ENCODE measurements around the gene XKR8. TPM values are rescaled to one million over a fixed set of nuclear protein-coding genes. Genes with fewer than 3 reads are reported as not detected.

Gene XKR8
- total RNA-seq, 2 experiments from 2014 or later = 5.2 to 6.6 TPM

DNA sequence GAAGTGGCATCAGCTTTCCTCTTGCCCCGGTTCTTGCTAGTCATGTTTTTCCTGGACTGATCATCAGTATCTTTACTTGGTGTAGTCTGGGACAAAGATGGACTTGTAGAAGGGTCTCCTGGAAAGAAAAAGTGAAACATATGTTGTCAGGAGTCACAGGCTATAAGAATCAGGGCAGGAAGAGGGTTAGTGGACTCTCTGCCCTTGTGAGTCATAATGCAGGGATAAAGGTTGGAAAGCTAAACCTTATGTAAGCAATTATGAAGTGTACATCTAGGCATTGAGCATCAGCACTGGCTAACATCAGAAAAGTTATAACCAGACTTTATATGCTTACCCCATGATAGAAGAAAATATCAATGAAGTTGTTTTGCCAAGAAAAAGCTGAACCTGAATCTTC lies 51.2 kb downstream of the XKR8 start:
- no peaks in the 10 kb centered on the region for H3K9me3 Mint-ChIP-seq (ENCODE audit: low read depth)
- H3K27ac Mint-ChIP-seq = no peak overlapping the region
- H3K4me1 Mint-ChIP-seq = no peaks in the 10 kb centered on the region
- no peak overlapping the region for H3K4me3 Mint-ChIP-seq
- CTCF ChIA-PET = no interaction called here
- DNase-seq (no peak), ATAC-seq (no peak)
- H3K36me3 Mint-ChIP-seq = peaks cover 32% of the 10 kb centered on the region
- H3K27me3 Mint-ChIP-seq = no peaks in the 10 kb centered on the region

Other genes with a start within 250 kb of the XKR8 start
- gene FAM76A, start 234.0 kb upstream of the XKR8 start, total RNA-seq = 10 to 100 TPM; 11.8 to 13.2 TPM
- 10 to 100 TPM; 20.4 to 29.5 TPM for gene STX12, start 186.8 kb upstream of the XKR8 start, total RNA-seq
- gene PPP1R8, start 129.2 kb upstream of the XKR8 start, total RNA-seq = 10 to 100 TPM; 57.4 to 68.7 TPM
- gene THEMIS2, start 87.4 kb upstream of the XKR8 start, total RNA-seq = 10 to 100 TPM; 23.4 to 30.7 TPM
- gene RPA2, start 45.4 kb upstream of the XKR8 start, total RNA-seq = 10 to 100 TPM; 63.0 to 72.1 TPM
- 1 to 10 TPM in 1 of 2 experiments, under 1 TPM in 1; 0.40 to 1.4 TPM for gene SMPDL3B, start 25.0 kb upstream of the XKR8 start, total RNA-seq
- 10 to 100 TPM; 33.2 to 33.4 TPM for gene EYA3, start 128.6 kb downstream of the XKR8 start, total RNA-seq
- gene PTAFR, start 216.7 kb downstream of the XKR8 start, total RNA-seq = under 1 TPM; 0.20 to 0.30 TPM

All from activated CD8-positive, alpha-beta memory T cell treated with anti-CD3 and anti-CD28 coated beads, Interleukin-2, amount 10 ng/mL, durations not matched to agents 7 days and 5 days (primary cell).